Body of pancreas (tissue), 4 donors: ENCODE data around the gene DENND2D. TPM values are rescaled to one million over a fixed set of nuclear protein-coding genes. Genes with fewer than 3 reads are reported as not detected.

Source experiments
- ATAC-seq: fragments of 150-250 bp; one replicate; pipeline ENCODE4 v1.9.1; 2016
- DNase-seq, 4 donors: peaks; one replicate each; pipeline ENCODE4 v3.0.0-alpha.2; 2019
- H3K27ac ChIP-seq, 4 donors: fragments of 200-600 bp; sonication (generic); 1 replicate in 3 of 4; 2 replicates in 1 of 4; pipeline versions ENCODE4 v1.5.1 to v1.6.1; 2016 to 2019; ENCODE audit warnings: mild to moderate bottlenecking in 1 of 4, mixed read lengths in 1 of 4, moderate library complexity in 1 of 4
- H3K27me3 ChIP-seq, 2 donors: fragments of 200-600 bp; sonication (generic); one replicate each; pipeline ENCODE4 v1.6.0; 2016; ENCODE audit warnings: mild to moderate bottlenecking in 1 of 2
- H3K36me3 ChIP-seq, 2 donors: fragments of 200-600 bp; sonication (generic); replicated peaks in 1 of 2; 2 replicates each; pipeline ENCODE4 v1.5.1; 2016; ENCODE audit warnings: low read depth in 2 of 2; ENCODE audit not compliant: insufficient read depth in 1 of 2
- H3K4me1 ChIP-seq: fragments of 200-600 bp; sonication (generic); one replicate; pipeline ENCODE4 v1.6.0; 2016
- H3K4me3 ChIP-seq, 2 donors: fragments of 200-600 bp; sonication (generic); 1 replicate in 1 of 2; 2 replicates in 1 of 2; pipeline ENCODE4 v1.5.1; 2016 to 2019
- H3K9me3 ChIP-seq, 3 donors: fragments of 200-600 bp; sonication (generic); 1 replicate in 2 of 3; 2 replicates in 1 of 3; pipeline ENCODE4 v1.5.1; 2016
- POLR2A ChIP-seq, 3 donors: fragments of 450-650 bp; IDR thresholded peaks; one replicate each; pipeline ENCODE4 v1.6.1; 2016; ENCODE audit warnings: antibody characterized with exemption in 3 of 3, mild to moderate bottlenecking in 2 of 3
- WGBS, 2 donors: methylation state at CpG; one replicate each; pipeline ENCODE4 v1.1.5; 2017; 5-methylcytosine and 5-hydroxymethylcytosine counted together
- intact Hi-C: fragments of 100-400 bp; cut with DNase I; formaldehyde crosslinking; loops from one replicate; pipeline ENCODE4 v1.15.1; 2023
- total RNA-seq, 2 donors: library from RNA; depleted of rRNA; stranded (reverse); fragments of >200 nt; gene quantifications; one replicate each; pipeline ENCODE4 v1.1.0, GENCODE V29; 2016
- TF ChIP-seq, protein P1 (sequence below), 7 experiments: fragments of 450-650 bp in 4 of 7; fragments of 200-600 bp in 3 of 7; sonication (generic) in 3 of 7; IDR thresholded peaks; one replicate each; pipeline ENCODE4 v1.5.1; 2016 to 2019; ENCODE audit warnings: antibody characterized with exemption in 7 of 7

DENND2D gene
- total RNA-seq, 2 donors from 2014 or later, result 16.1 to 35.3 TPM

DNA sequence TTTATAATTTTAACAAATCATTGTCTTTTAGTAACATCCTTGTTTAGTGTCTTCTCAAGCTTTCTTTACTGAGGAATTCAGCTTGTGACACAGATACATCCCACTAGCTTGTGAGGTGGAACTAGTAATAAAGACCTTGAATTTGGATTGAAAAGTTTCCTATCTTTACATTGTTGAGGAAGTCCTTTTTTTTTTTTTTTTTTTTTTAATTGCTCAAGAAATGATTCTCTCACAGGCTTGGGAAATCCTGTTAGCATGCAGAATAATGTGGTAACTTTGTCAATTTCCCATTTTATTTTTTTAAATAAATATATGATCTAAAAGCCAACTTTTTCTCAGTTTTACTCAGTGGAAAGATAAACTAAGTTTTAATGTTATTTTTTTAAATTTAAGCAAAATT, 15.8 kb downstream of the DENND2D start:
- no peaks in the 10 kb centered on the region for H3K9me3 ChIP-seq
- no peak for ATAC-seq
- intact Hi-C loops, result no loop called here
- no peaks in the 10 kb centered on the region for H3K4me1 ChIP-seq
- TF ChIP-seq, protein P1, sequence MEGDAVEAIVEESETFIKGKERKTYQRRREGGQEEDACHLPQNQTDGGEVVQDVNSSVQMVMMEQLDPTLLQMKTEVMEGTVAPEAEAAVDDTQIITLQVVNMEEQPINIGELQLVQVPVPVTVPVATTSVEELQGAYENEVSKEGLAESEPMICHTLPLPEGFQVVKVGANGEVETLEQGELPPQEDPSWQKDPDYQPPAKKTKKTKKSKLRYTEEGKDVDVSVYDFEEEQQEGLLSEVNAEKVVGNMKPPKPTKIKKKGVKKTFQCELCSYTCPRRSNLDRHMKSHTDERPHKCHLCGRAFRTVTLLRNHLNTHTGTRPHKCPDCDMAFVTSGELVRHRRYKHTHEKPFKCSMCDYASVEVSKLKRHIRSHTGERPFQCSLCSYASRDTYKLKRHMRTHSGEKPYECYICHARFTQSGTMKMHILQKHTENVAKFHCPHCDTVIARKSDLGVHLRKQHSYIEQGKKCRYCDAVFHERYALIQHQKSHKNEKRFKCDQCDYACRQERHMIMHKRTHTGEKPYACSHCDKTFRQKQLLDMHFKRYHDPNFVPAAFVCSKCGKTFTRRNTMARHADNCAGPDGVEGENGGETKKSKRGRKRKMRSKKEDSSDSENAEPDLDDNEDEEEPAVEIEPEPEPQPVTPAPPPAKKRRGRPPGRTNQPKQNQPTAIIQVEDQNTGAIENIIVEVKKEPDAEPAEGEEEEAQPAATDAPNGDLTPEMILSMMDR (IDR thresholded peaks at IDR 0.05), result no peak
- TF ChIP-seq POLR2A (IDR thresholded peaks at IDR 0.05), result no peak
- peaks cover 0 to 10% of the 10 kb centered on the region in 2 donors for H3K36me3 ChIP-seq
- H3K27ac ChIP-seq, result no peak overlapping the region
- H3K27me3 ChIP-seq, result no peaks in the 10 kb centered on the region
- DNase-seq, result no peak
- H3K4me3 ChIP-seq, result no peak overlapping the region

DNA sequence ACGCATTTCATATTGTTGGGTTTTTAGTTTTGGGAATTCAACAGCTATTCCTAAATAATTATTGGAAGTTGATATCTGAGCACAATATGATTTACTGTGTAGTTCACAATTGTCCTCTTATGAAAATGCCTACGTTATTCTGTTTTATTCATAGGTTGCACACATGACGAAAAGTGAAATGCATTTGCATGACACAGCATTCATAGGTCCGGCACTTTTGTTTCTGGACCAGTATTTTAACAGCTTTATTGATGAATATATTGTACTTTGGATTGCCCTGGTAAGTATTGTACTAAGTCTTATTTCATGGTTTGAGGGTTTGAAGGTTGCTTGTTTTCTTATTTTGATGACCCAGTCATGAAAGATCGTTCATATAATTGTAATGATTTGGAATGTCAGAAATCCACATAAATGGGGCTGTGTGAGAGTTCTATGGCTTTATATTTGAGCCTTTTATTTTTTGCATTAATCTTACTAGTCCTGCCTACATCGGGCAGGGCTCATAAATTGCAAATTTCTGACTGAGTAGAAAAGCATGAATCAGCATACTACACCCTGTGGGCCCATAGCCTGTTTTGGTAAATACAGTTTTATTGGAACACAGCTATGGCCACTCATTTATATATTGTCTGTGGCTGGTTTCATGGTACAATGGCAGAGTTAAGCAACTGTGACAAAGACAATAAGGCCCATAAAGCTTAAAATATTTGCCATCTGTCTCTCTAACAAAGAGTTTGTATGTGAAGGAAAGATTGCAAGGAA, 17.0 kb downstream of the DENND2D start:
- TF ChIP-seq POLR2A (IDR thresholded peaks at IDR 0.05), result no peak
- TF ChIP-seq, protein P1 (IDR thresholded peaks at IDR 0.05), result no peak
- Histone ChIP-seq H3K27ac (no peak overlapping the region), H3K4me1 (no peaks in the 10 kb centered on the region), H3K4me3 (no peak overlapping the region), H3K9me3 (no peaks in the 10 kb centered on the region), H3K36me3 (peaks cover 0 to 5% of the 10 kb centered on the region in 2 donors), H3K27me3 (no peaks in the 10 kb centered on the region)
- intact Hi-C loops, result no loop called here
- 93 to 94% methylated on average over 6 of the region's 6 CpGs for WGBS, 2 donors
- DNase-seq (no peak), ATAC-seq (no peak)

DNA sequence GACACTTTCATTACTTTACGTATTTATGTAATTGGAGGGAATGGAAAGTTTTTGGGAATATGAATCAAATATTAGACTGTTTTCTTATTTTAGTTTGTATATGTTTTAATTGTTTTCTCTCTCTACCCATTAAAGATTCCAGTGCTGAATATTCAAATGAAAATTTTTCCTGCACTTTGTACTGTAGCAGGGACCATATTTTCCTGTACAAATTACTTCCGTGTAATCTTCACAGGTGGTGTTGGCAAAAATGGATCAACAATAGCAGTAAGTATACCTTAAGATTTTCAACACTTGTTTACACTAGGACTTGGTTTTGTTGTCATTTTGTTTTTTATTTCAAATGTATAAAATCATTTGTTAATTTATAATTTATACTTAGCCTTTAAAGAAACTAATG, 18.4 kb downstream of the DENND2D start:
- TF ChIP-seq POLR2A (IDR thresholded peaks at IDR 0.05), result no peak
- TF ChIP-seq, protein P1 (IDR thresholded peaks at IDR 0.05), result no peak
- intact Hi-C loops, result no loop called here
- ATAC-seq (no peak), DNase-seq (no peak)
- no peak overlapping the region for H3K4me3 ChIP-seq
- no peaks in the 10 kb centered on the region for H3K9me3 ChIP-seq
- H3K27ac ChIP-seq, result no peak overlapping the region
- H3K36me3 ChIP-seq, result peaks cover 0 to 5% of the 10 kb centered on the region in 2 donors
- H3K4me1 ChIP-seq, result no peaks in the 10 kb centered on the region
- no peaks in the 10 kb centered on the region for H3K27me3 ChIP-seq
- 79 to 80% methylated on average over 2 of the region's 2 CpGs for WGBS, 2 donors

DNA sequence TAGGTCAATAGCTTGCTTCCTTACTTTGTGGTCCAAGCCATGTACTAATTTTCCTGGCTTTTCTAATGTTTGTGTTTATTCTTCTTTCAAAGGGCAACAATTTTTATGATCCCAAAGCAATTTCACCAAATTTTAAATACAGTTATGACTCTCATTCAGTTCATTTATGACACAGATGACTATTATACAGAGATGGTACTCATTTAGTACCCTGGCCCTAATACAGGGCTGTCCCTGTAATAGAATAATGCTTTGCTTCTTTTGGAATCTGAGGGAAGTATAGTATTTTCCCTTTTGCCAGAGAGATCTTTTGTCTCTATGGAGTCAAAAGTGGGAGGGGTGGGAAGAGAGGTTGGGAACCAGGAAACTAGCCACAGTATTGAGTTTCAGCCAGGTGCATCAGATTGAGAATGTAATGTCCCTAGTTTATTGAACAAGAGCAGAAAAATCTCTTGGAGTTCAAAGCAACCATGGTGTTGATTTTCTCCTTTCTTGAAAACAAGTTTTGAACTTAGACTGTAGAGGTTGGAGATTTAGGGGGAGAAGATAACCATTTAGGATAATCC, 20.4 kb downstream of the DENND2D start:
- DNase-seq (no peak), ATAC-seq (no peak)
- H3K27ac ChIP-seq, result no peak overlapping the region
- no peaks in the 10 kb centered on the region for H3K9me3 ChIP-seq
- H3K27me3 ChIP-seq, result no peaks in the 10 kb centered on the region
- peaks cover 0 to 4% of the 10 kb centered on the region in 2 donors for H3K36me3 ChIP-seq
- TF ChIP-seq, protein P1 (IDR thresholded peaks at IDR 0.05), result no peak
- TF ChIP-seq POLR2A (IDR thresholded peaks at IDR 0.05), result no peak
- intact Hi-C loops, result no loop called here
- no peak overlapping the region for H3K4me3 ChIP-seq
- no peaks in the 10 kb centered on the region for H3K4me1 ChIP-seq

DNA sequence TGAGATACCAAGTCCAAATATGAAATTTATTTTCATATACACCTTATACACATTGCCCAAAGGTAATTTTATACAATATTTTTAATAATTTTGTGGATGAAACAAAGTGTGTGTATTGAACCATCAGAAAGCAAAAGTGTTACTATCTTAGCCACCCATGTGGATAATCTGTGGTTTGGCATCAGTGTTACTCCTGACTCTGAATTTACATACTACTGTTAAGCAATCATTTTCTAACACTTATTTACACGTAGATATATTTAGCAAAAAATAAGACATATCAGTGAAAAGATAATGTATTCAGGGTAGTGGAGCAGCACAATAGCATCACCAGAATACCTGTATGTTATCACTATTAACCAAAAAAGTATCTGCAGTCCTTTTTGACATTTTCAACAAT, 23.8 kb downstream of the DENND2D start:
- no peak overlapping the region for H3K4me3 ChIP-seq
- DNase-seq (no peak), ATAC-seq (no peak)
- no peaks in the 10 kb centered on the region for H3K27me3 ChIP-seq
- peaks cover 0 to 4% of the 10 kb centered on the region in 2 donors for H3K36me3 ChIP-seq
- 44 to 54% methylated on average over 1 of the region's 1 CpG for WGBS, 2 donors
- H3K9me3 ChIP-seq, result no peaks in the 10 kb centered on the region
- TF ChIP-seq, protein P1 (IDR thresholded peaks at IDR 0.05), result no peak
- no peak for TF ChIP-seq POLR2A (IDR thresholded peaks at IDR 0.05)
- intact Hi-C loops, result no loop called here
- no peak overlapping the region for H3K27ac ChIP-seq
- no peaks in the 10 kb centered on the region for H3K4me1 ChIP-seq
